Tibial nerve (tissue), 4 donors: ENCODE data around the gene DLX6.

Experiments used
- CTCF ChIP-seq, 5 experiments: fragments of 200-600 bp in 3 of 5; fragments of 450-650 bp in 2 of 5; sonication (generic) in 3 of 5; IDR thresholded peaks; one replicate each; pipeline ENCODE4 v1.5.1; 2016 to 2019; ENCODE audit warnings: antibody characterized with exemption in 5 of 5, mild to moderate bottlenecking in 3 of 5, moderate library complexity in 2 of 5
- EP300 ChIP-seq, 2 donors: sonication (generic); formaldehyde crosslinking; IDR thresholded peaks; one replicate each; pipeline ENCODE4 v1.6.1; 2017; ENCODE audit warnings: antibody characterized with exemption in 2 of 2, mild to moderate bottlenecking in 1 of 2
- POLR2A ChIP-seq, 2 donors: fragments of 450-650 bp; IDR thresholded peaks; one replicate each; pipeline ENCODE4 v1.6.1; 2017; ENCODE audit warnings: antibody characterized with exemption in 2 of 2, mild to moderate bottlenecking in 2 of 2, moderate library complexity in 2 of 2

DNA sequence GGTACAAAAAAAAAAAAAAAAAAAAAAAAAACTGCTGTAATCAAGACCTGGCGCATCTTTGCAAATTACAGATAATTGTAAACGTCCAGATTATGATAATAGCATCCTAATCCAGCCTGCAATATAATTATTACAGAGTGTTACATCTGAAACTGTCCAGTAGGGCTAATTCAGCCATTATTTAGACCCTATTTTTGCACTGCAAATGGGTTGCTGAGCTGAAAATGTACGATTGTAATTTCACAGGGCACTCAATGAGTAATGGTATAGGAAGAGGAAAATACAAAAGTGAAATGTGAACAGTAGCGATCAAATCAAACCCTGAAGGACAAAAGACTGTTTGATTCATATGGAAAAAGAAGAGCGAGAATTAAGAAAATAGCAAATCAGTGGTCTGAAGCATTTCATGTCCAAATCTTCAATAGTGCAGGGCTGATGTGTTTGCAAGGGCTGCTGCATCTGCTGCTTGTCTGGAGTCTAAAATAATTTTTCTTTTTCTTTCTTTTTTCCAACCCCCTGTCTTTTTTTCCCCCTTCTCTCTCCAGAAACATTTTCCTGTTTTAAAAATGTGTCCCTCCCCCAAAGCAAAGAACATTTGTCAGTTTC, 8.9 kb downstream of the DLX6 start:
- TF ChIP-seq CTCF (IDR thresholded peaks at IDR 0.05), result no peak
- no peak for TF ChIP-seq POLR2A (IDR thresholded peaks at IDR 0.05)
- TF ChIP-seq EP300 (IDR thresholded peaks at IDR 0.05), result no peak
